GM12891 (cell line): ENCODE measurements around the gene FNDC3B.

Experiments
- POLR2A ChIP-seq: IDR thresholded peaks from 2 replicates; pipeline ENCODE4 v1.6.1; 2011; ENCODE audit warnings: low read depth, low read length, control low read depth
- POLR2AphosphoS5 ChIP-seq: IDR thresholded peaks from 2 replicates; pipeline ENCODE4 v1.6.1; 2011; ENCODE audit warnings: low read depth, low read length, control low read depth
- POU2F2 ChIP-seq: IDR thresholded peaks from 2 replicates; pipeline ENCODE4 v1.6.1; 2011; ENCODE audit warnings: low read depth, mild to moderate bottlenecking, control low read depth, low read length, moderate library complexity
- TAF1 ChIP-seq: IDR thresholded peaks from 2 replicates; pipeline ENCODE4 v1.6.1; 2011; ENCODE audit warnings: low read depth, low read length, control low read depth

DNA sequence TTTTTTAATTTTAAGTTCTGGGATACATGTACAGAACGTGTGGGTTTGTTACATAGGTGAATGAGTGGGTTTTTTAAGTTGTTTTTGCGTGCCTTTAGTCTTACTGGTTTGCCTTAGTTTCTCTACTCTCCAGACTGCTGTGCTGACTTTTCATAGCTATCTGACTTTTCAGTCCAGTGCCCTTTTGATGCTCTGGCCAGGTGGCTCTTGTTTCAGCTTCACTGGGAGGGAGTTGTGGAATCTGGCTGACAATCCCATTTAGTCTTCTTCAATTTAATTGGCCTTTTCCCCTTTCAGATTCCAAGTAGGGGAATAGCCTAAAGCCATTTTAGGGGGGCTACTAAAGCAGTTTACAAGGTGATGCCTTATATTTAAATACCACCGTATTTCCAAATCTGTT, 30.1 kb downstream of the FNDC3B start:
- TF ChIP-seq POLR2AphosphoS5 (no peak), POLR2A (no peak), TAF1 (no peak), POU2F2 (no peak)
